NCI-H774 (cell line): ENCODE data around the gene ADGRD1.

ENCODE experiments used
- DNase-seq: peaks from one replicate; lab custom pipeline; 2025; lab: John Stamatoyannopoulos, UW

Gene ADGRD1

DNA sequence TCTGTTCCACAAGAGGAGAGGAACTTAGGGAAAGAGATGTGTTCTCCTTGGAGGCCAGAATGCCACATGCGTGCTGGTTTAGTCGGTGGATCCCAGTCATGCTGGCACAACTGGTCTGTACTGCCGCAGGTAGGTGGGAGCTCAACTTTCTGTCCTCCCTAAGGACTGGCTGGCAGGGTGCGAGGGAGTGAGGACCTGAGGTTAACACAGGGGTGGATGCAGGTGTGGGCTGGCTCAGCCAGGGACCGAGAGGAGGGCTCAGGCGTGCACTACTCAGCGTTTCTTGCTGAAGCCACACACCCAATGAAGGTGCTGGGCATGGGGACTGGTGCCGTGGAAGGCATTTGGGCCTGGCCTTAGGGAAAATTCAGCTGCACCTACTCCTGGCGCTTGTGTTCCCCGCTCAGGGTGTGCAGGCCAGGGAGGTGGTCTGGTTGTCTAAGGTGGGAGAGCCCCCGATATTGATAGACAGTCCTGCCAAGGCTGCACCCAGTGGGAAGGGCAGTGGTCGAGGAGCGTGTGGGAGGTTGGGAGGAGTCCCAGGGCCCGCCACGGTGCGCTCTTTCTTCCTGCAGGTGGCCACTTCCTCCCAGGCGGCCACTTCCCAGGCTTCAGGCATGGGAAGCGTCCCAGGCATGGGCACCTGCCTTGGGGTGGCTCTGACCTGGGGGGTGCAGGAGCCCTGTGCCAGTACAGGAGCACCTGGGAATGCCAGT is 138.4 kb downstream of the ADGRD1 start:
- no peak for DNase-seq

DNA sequence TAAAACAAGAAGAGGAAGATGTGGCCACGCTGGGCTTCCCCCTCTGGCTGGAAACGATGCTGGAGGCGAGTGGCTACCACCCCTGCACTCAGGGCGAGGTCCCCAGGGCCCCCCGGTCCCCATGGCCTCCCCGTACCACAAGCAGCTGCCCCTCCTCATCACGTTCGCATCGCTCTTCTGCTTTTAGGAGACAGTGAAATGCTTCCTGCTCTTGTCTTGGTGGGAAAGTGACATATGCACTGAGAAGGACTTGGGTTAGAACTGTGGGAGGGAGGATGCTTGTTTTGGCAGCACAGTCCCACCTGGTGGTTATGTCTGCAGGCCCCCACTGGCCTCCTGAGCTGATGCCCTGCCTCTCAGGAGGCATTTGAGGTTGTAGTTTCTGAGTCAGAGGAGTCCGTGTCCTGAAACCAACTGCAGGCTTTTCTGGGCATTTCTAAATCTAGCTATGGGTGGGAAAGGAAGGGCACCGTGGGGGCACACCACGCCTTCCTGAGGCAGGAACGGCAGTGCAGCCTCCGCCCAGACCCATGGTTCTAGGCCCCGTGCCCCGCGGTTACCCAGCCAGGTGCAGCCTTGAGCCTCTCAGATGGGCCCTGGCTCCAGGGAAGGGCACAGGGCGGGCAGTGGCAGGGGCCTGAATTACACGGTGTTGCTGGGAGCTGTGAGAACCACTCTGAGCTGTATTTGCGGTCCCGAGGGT is 139.3 kb downstream of the ADGRD1 start:
- no peak for DNase-seq

DNA sequence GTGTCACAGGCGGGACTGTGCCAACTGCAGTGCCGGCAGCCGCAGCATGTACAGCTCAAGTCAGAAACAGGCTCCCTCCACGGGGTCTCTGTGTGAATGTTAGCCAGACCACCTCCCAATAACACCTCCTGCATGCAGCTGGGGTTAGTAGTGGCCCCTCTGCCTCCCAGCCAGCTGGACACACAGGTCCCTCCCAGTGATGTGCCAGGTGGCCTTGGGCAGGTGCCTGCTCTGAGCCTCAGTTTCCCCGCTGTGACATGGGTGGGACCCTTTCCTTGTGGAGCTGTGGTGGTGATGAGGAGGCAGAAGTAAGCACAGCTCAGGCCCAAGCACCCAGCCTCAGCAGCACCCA is 139.9 kb downstream of the ADGRD1 start:
- no peak for DNase-seq

DNA sequence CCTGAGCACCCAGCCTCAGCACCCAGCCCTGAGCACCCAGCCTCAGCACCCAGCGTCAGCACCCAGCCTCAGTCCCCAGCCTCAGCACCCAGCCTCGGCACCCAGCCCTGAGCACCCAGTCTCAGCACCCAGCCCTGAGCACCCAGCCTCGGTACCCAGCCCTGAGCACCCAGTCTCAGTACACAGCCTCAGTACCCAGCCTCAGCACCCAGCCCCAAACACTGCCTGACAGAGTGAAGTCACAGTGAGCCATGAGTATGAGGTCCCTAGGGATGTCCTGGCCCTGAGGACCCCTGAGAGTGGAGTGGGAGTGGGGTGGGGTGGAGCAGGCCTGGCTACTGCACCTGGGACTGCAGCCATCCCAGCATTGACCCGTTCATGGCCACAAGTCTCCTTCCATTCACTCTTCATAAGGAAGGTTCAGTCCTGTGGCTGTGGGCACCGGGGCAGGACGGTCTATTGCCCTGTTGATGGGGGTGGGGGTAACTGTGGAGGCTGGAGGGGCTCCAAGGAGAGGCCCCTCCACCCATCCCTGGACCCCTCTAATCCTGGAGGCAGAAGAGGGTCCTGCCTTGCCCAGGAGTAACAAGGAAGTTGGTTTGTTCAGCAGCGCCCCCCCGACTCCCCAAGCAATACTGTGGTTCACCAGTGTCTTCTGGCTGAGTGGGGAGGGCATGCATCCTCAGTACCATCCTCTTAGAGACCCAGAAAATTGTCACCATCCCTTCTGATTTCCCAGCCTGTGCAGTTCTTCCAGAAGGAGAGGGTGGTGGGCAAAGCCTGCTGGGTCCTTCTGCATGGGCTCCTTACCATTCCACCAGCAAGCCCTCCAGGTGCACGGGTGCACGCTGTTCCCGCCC is 140.5 kb downstream of the ADGRD1 start:
- DNase-seq: no peak

DNA sequence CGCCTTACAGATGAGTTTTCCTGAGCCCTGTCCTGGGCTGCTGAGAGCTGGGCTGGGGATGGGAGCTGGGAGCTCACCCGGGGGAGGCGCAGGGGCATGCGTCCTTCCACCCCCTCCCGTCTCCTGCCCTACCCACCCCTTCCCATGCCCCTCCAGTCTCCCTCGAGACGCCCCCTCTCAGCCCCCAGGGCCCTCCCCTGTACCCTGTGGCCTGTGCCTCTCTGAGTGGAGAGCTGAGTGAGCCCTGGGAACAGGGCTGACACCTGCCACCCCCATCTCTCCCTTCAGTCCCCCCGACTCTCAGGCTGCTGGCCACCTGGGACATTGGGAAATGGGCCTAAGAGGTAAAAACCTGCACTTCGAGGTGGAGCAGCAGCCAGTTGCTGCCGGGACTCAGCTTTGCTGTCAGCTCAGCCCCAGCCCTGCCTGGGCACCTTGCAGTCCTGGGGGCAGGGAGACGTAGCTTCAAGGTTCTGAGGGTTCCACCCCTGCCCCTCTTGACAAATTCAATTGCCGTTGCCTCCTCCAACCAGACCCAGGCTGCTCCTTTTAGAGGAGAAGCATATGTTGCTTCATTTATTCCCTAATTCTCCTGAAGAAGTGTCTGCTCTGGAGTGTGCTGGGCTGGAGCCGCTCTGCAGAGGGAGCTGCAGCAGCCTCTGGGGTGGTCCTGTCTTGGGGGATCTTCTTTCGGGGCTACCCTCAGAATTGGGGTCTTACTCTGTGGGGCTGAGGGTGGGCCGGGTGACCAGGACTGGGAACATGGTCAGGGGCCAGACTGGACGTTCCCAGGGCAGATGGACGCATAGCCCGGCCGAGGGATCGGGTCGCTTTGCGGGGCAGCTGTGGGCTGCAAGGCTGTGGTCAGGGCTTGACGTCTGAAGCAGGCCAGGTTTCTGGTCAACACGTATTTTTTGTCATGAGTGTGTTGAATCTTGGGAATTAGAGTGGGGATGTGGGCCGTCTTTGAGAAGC is 141.4 kb downstream of the ADGRD1 start:
- DNase-seq: no peak

DNA sequence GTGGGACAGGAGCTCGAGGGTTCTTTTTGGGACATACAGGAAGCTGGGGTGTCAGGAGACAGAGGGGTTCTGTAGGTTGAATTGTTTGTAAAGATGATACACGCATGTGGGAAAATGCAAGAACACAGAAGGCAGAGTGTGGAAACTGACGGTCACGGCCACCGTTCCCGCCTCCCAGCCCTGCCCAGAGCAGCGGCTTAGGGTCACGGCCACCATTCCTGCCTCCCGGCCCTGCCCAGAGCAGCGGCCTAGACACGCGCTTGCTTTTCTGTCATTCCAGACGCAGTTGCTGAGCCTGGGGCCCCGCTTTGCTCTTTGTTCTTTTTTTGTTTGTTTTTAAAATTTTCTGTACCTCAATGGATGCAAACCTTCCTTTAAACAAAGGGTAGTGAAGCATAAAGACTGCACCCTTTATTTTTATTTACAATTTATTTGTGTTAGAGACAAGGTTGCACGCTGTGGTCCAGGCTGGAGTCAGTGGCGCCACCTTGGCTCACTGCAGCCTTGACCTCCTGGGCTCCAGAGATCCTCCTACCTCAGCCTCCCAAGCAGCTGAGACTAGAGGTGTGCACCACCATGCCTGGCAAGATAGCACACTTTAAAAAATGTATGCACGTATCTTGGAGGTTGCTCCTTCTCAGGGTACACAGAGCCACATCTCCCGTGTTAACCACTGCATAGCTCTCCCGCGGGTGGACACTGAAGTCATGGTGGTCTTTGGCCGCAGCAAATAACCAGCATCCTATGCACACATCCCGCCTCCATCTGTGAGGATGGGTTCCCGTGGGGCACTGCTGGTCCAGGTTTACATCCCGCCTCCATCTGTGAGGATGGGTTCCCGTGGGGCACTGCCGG is 142.3 kb downstream of the ADGRD1 start:
- DNase-seq: no peak

DNA sequence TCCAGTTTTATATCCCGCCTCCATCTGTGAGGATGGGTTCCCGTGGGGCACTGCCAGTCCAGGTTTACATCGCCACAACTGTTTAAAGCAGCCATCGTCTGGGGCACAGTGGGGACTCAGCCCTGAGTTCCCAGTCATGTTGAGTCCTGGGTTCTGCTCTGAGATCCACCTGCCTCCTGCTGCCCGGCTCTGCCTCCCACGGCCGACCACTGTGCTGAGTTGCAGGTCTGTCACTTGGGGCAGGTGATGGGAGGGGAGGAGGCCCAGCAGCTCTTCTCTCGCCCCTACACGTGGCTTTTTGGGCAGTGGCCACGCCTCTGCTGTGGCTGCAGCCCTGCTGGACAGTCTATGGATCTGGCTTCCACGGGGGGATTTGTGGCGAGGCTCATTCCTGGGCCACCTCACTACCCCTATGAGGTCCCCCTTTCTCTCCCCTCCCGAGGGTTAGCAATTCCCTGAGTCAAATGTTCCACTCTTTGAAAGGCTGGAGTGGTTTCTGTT is 143.0 kb downstream of the ADGRD1 start:
- DNase-seq: no peak

DNA sequence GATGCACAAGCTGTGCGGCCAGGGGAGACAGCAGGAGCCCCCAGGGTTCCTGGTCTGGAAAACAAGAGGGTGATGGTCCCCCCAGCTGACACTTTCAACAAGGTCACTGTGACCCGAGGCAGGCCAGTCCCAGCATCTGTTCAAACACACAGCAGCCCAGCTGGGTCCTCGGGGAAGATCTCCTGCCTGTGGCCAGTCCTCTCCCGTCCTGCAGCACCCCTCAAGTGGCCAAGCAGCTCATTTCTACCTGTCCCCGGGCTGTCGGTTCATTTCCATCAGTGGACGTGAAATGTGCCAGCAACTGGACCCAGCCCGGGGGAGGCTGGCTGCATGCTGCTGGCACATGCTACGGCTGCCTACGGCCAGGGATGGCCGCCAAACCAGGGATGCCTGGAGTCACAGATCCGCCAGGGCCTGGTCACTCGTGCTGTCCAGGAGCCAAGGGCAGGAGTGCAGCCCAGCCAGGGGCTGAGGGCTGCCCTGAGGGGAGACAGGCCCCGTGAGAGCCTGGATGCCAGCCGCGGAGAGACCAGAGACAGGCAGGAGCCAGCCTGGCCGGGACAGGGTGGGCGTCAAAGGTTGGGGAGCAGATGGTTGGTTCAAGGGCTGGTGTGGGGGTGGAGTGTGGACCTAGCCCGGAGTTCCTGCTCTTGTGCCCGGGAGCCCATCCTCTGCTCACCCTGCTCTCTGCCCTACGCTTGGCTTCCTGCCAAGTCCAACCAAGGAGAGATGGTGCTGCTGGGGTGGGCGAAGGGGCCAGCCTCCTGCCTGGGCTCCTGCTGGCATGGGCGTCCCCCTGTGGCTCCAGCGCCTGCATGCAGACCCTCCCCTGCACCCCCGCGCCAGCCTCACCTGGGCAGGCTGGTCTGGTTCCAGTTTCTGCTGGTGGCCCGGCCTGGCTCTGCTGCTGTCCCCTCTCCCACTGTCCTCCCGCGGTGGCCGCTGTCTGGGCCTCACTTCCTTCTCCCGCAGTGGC is 143.8 kb downstream of the ADGRD1 start:
- DNase-seq: no peak

DNA sequence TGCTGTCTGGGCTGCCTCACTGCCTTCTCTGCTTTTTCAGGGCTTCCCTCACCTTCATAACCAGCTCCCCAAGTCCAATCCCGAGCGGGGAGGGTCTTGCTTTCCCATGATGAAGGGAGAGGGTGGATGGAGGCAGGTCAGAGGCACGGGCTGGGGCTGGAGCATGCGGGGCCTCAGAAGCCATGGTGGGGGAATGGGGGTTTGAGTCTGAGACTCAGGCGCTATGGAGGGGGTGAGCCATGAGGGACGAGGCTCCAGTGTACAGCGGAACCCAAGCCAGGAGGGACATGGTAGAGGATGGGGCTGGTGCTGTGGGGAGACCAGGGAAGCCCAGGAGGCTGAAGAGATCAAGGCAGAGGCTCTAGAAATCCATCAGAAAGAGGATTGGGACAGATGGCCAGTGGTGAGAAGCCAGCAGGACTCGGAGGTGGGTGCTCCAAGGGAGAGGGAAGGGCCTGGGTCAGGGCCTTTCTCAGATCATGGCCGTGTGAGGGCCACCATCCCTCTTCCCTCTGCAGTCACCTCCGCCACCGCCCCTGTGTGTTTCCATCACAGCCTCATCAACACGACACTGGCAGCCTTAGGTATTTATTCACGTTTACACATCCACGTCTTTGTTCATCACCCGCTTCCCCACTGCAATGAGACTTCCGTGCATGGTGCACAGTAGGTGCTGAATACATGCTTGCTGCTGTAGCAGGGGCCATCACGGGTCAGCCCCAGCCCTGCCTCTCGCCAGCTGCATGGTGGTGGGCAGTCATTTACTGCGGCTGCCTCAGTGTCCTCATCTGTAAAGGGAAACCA is 144.7 kb downstream of the ADGRD1 start:
- DNase-seq: no peak

DNA sequence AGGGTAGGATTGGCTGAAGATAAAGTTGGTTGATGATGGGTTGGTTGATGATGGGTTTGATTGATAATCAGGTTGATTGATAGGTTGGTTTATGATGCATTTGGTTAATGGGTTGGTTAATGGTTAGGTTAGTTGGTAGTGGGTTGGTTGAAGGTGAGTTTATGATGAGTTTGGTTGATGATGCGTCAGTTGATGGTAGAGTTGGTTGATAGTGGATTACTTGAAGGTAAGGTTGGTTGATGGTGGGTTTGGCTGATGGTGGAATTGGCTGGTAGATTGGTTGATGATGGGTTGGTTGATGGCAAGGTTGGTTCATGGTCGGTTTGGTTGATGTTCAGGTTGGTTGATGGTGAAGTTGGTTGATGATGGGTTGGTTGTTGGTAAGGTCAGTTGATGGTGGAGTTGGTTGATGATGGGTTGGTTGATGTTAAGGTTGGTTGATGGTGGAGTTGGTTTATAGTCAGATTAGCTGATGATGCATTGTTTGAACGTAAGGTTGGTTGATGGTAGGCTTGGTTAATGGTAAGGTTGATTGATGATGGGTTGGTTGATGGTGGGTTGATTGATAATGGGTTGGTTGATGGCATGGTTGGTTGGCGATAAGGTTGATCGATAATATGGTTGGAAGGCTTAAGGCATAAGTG is 146.4 kb downstream of the ADGRD1 start:
- no peak for DNase-seq

DNA sequence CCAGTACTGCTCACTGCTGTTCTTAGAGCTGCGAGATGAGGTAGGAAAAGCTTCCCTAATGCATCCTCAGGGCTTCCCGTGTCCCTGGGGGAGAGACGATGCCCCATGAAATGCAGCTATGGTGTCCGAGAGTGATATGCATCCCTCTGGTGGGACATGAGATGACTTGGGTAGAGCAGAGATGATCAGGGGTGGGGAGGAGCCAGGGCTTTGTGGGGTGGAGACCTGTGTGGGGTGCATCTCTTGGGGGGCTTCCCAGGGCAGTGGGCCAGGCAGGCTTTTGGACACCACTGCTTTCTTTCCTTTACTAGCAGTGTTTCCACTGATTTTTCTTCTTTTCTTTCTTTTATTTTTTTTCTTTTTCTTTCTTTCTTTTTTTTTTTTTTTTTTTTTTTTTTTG is 147.3 kb downstream of the ADGRD1 start:
- DNase-seq: no peak

DNA sequence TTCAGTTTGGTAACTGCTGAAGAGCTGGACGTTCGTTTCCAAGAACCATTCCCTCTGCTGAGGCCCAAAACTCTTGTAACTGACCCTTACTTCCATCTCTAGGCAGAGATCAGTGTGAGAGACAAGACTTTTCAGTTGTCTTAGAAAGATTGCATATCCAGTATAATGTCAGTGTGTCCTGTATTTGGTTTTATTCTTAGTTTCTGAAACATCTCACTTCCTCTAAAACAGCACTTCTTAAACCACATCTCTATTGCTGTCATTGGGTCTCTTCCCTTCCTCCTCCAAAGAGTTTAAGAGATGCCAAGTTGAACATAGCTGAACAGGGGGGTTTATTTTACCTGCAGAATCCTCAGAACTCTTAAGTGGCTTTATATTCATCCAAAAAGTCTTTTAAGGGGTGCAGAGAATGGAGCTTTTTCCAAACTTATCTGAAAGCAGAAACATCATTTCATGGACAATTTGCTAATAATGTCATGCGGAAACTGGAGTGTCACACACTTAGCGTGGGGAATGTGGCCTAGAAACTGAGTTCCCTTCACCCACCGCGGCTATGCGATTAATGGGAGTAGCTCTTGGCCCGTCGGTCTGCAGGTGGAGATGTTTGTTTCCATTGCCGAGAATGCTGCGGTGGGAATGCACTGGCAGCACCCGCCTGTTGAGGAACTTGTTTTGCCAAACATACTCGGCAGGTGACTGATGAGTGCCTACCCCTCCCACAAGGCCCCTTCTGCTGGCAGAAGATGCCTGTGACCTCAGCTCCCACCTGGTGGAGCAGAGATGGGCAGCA is 148.2 kb downstream of the ADGRD1 start:
- no peak for DNase-seq

DNA sequence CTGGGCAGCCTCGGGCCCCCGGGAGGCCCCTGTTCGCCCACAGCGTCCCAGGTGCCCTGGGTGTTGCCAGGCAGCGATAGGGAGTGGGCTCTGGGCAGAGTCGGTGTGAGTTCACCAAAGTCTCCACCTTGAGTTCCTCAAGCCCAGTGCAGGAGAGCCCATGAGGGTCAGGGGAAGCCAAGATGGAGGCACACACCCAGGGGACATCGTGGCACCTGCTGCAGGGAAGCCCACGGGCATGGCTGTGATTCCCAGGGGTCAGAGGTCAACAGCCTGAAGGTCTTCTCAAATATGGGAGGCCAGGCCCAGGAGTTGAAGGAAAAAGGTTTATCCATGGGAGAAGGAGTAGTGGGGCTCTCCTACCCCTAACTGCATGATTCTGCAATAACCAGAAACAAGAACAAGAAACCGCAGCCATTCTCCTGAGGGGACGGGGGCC is 148.8 kb downstream of the ADGRD1 start:
- no peak for DNase-seq

DNA sequence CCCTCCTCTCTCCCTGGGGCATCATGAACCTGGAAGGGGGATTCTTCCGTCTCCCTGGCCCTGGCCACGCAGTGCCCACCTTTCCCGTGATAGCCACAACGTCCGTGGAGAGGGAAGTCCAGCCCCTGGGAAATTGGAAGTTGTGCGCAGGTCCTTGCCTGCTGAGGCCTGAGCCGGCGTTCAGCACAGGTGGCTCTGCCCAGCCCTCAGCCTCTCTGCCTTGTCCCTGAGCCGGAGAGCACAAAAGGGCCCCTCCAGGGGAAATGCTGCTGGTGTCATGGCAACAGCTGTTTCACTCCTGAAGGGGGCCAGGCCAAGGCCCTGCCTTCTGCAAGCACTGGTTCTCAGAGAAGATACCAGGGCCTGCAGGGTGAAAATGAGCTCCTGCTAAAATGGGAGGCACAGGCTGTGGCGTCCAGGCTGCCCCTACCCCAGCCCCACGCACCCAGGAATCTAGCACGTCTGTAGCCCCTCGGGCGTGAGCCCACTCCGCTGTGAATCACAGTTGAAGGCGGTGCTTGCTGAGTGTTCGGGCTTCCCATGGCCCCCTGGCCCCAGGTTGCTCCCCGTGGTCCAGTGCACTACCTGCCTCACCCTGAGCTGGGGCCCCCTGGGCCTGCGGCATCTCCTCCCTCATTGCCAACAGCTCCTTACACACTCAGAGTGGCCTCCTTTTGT is 149.4 kb downstream of the ADGRD1 start:
- DNase-seq: no peak

DNA sequence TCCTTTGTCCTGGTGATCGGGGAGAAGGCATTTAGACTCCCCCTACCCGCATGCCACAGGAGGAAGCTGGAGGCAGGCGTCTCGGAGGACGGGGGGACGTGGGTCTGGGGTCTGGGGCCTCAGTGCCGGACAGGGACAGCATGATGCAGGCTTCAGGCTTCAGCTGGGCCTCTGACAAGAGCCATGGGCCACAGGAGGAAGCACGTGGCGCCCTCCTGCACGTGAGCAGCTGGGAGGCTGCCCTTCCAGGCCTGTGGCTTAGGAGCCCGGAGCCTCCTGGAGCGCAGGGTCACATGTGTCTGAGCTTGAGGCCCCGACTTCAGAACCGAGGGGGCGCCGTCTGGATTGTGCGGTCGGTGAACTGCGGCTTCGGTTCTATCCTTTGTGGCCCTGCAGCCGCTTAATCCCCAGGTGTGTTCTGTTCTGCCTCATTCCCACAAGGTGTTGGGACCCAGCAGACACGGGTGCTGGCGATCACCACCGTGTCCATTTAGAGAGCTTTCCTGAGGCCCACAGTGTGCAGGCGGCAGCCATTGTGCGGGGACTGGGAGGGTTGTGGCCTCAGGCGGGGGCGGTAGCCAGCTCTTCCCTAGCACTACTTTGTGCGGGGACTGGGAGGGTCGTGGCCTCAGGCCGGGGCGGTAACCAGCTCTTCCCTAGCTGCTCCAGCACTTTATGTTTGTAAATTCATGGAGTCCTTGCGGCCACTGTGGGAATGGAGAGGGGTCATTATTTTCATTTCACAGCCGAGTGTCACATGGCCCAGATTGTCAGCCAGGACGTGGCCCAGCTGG is 150.2 kb downstream of the ADGRD1 start:
- DNase-seq: no peak
